Measurements from ENCODE around the gene COL27A1. TPM values are rescaled to one million over a fixed set of nuclear protein-coding genes. Genes with fewer than 3 reads are reported as not detected.
"Not testable (repeated sequence)": the region's sequence is repeated elsewhere in the genome, so short reads cannot be mapped to it uniquely, and the experiment has no call there.

Gene COL27A1
- total RNA-seq, 5 donors from 2014 or later (not counting 1 experiment from before 2014, with no cell fraction given): 0.53 to 1.7 (median 0.95) TPM

- ATAC-seq (replicated peaks in 1 of 4); POLR2A ChIA-PET; H3K4me3 Mint-ChIP-seq; H3K27ac Mint-ChIP-seq; H3K4me1 Mint-ChIP-seq; H3K36me3 ChIP-seq (ENCODE audit: control insufficient read depth in 2 of 2, extremely low read depth in 1 of 2, insufficient read depth in 1 of 2, low read length in 1 of 2); H3K27ac ChIP-seq (ENCODE audit: low read length); DNase-seq; H3K4me1 ChIP-seq (ENCODE audit: control insufficient read depth in 1 of 2, extremely low read depth in 1 of 2, insufficient read depth in 2 of 2, low read length in 2 of 2); H3K9me3 Mint-ChIP-seq; H3K36me3 Mint-ChIP-seq; H3K4me3 ChIP-seq (ENCODE audit: control insufficient read depth in 1 of 2, extremely low read depth in 1 of 2, low read length in 1 of 2); H3K9me3 ChIP-seq: not testable (repeated sequence)
- no CpG with 5 or more reads among the region's 7 CpGs for WGBS (ENCODE audit: insufficient coverage)
- peaks cover 0 to 29% of the 10 kb centered on the region in 2 experiments for H3K27me3 ChIP-seq (replicated peaks in 1 of 2; ENCODE audit: control insufficient read depth in 2 of 2, extremely low read depth in 1 of 2, insufficient read depth in 2 of 2, low read length in 1 of 2)
- H3K27me3 Mint-ChIP-seq: peaks cover 11% of the 10 kb centered on the region in 2 donors
- CTCF ChIA-PET: interaction anchor here in 1 of 2 donors (0.6 kb wide), 1 partner anchor 1024 kb away, joined by 3 read pairs; no protein-coding TSS in a partner anchor
Measured at GRCh38 chr9:114320710-114321109, 165.4 kb downstream of the COL27A1 start.

GRCh38 chr9:114321759-114322158 lies 166.4 kb downstream of the COL27A1 start:
- POLR2A ChIA-PET: no interaction called here
- no peak overlapping the region for H3K4me3 ChIP-seq (ENCODE audit: control insufficient read depth in 1 of 2, extremely low read depth in 1 of 2, low read length in 1 of 2)
- 60% methylated on average over 3 of the region's 8 CpGs for WGBS (ENCODE audit: insufficient coverage)
- Mint-ChIP-seq H3K27me3 (peaks cover 5 to 11% of the 10 kb centered on the region in 2 donors), H3K36me3 (no peaks in the 10 kb centered on the region), H3K9me3 (no peaks in the 10 kb centered on the region), H3K4me3 (no peak overlapping the region), H3K27ac (no peak overlapping the region), H3K4me1 (no peaks in the 10 kb centered on the region)
- H3K27ac ChIP-seq (ENCODE audit: low read length): no peak overlapping the region
- no peaks in the 10 kb centered on the region for H3K4me1 ChIP-seq (ENCODE audit: control insufficient read depth in 1 of 2, extremely low read depth in 1 of 2, insufficient read depth in 2 of 2, low read length in 2 of 2)
- no peaks in the 10 kb centered on the region for H3K36me3 ChIP-seq (ENCODE audit: control insufficient read depth in 2 of 2, extremely low read depth in 1 of 2, insufficient read depth in 1 of 2, low read length in 1 of 2)
- DNase-seq (no peak), ATAC-seq (replicated peaks in 1 of 4) (no peak)
- peaks cover 0 to 28% of the 10 kb centered on the region in 2 experiments for H3K27me3 ChIP-seq (replicated peaks in 1 of 2; ENCODE audit: control insufficient read depth in 2 of 2, extremely low read depth in 1 of 2, insufficient read depth in 2 of 2, low read length in 1 of 2)
- no peaks in the 10 kb centered on the region for H3K9me3 ChIP-seq
- CTCF ChIA-PET: no interaction called here

- H3K4me1 Mint-ChIP-seq; H3K36me3 Mint-ChIP-seq; H3K4me3 Mint-ChIP-seq; H3K27ac ChIP-seq (ENCODE audit: low read length); H3K27ac Mint-ChIP-seq; H3K4me3 ChIP-seq (ENCODE audit: control insufficient read depth in 1 of 2, extremely low read depth in 1 of 2, low read length in 1 of 2); CTCF ChIA-PET; H3K36me3 ChIP-seq (ENCODE audit: control insufficient read depth in 2 of 2, extremely low read depth in 1 of 2, insufficient read depth in 1 of 2, low read length in 1 of 2); H3K4me1 ChIP-seq (ENCODE audit: control insufficient read depth in 1 of 2, extremely low read depth in 1 of 2, insufficient read depth in 2 of 2, low read length in 2 of 2); DNase-seq; H3K9me3 Mint-ChIP-seq; ATAC-seq (replicated peaks in 1 of 4); H3K9me3 ChIP-seq: not testable (repeated sequence)
- WGBS (ENCODE audit: insufficient coverage): no CpG with 5 or more reads among the region's 12 CpGs
- POLR2A ChIA-PET: interaction anchor here in 1 of 2 donors (0.7 kb wide), 1 partner anchor 1572 kb away, joined by 4 read pairs; no protein-coding TSS in a partner anchor
- H3K27me3 Mint-ChIP-seq: peaks cover 5 to 11% of the 10 kb centered on the region in 2 donors
- H3K27me3 ChIP-seq (replicated peaks in 1 of 2; ENCODE audit: control insufficient read depth in 2 of 2, extremely low read depth in 1 of 2, insufficient read depth in 2 of 2, low read length in 1 of 2): peaks cover 0 to 25% of the 10 kb centered on the region in 2 experiments
Measured at GRCh38 chr9:114322160-114322818, 167.0 kb downstream of the COL27A1 start.

GRCh38 chr9:114322831-114323531 lies 167.6 kb downstream of the COL27A1 start, which contains the start of gene ORM1:
ORM1 (plus strand) TSS chr9:114323098; CDS start chr9:114323134, 36 bp downstream.
- H3K9me3 ChIP-seq; H3K4me3 ChIP-seq (ENCODE audit: control insufficient read depth in 1 of 2, extremely low read depth in 1 of 2, low read length in 1 of 2); H3K27ac Mint-ChIP-seq; H3K4me1 ChIP-seq (ENCODE audit: control insufficient read depth in 1 of 2, extremely low read depth in 1 of 2, insufficient read depth in 2 of 2, low read length in 2 of 2); H3K27ac ChIP-seq (ENCODE audit: low read length); H3K4me1 Mint-ChIP-seq; CTCF ChIA-PET; H3K36me3 Mint-ChIP-seq; H3K36me3 ChIP-seq (ENCODE audit: control insufficient read depth in 2 of 2, extremely low read depth in 1 of 2, insufficient read depth in 1 of 2, low read length in 1 of 2); H3K4me3 Mint-ChIP-seq; H3K9me3 Mint-ChIP-seq; POLR2A ChIA-PET; DNase-seq; ATAC-seq (replicated peaks in 1 of 4): not testable (repeated sequence)
- peaks cover 0 to 28% of the 10 kb centered on the region in 2 experiments for H3K27me3 ChIP-seq (replicated peaks in 1 of 2; ENCODE audit: control insufficient read depth in 2 of 2, extremely low read depth in 1 of 2, insufficient read depth in 2 of 2, low read length in 1 of 2)
- WGBS (ENCODE audit: insufficient coverage): no CpG with 5 or more reads among the region's 15 CpGs
- H3K27me3 Mint-ChIP-seq: peaks cover 5 to 11% of the 10 kb centered on the region in 2 donors

GRCh38 chr9:114323849-114324248 lies 168.5 kb downstream of the COL27A1 start:
- POLR2A ChIA-PET; H3K27ac ChIP-seq (ENCODE audit: low read length); H3K9me3 ChIP-seq; H3K4me3 ChIP-seq (ENCODE audit: control insufficient read depth in 1 of 2, extremely low read depth in 1 of 2, low read length in 1 of 2); DNase-seq; H3K27ac Mint-ChIP-seq; H3K4me1 ChIP-seq (ENCODE audit: control insufficient read depth in 1 of 2, extremely low read depth in 1 of 2, insufficient read depth in 2 of 2, low read length in 2 of 2); CTCF ChIA-PET; H3K4me3 Mint-ChIP-seq; H3K9me3 Mint-ChIP-seq; ATAC-seq (replicated peaks in 1 of 4); H3K4me1 Mint-ChIP-seq; H3K36me3 Mint-ChIP-seq; H3K36me3 ChIP-seq (ENCODE audit: control insufficient read depth in 2 of 2, extremely low read depth in 1 of 2, insufficient read depth in 1 of 2, low read length in 1 of 2): not testable (repeated sequence)
- H3K27me3 ChIP-seq (replicated peaks in 1 of 2; ENCODE audit: control insufficient read depth in 2 of 2, extremely low read depth in 1 of 2, insufficient read depth in 2 of 2, low read length in 1 of 2): peaks cover 0 to 28% of the 10 kb centered on the region in 2 experiments
- peaks cover 5 to 11% of the 10 kb centered on the region in 2 donors for H3K27me3 Mint-ChIP-seq
- 67% methylated on average over 2 of the region's 6 CpGs for WGBS (ENCODE audit: insufficient coverage)

GRCh38 chr9:114324492-114324891 lies 169.2 kb downstream of the COL27A1 start:
- Histone ChIP-seq H3K4me1 (ENCODE audit: control insufficient read depth in 1 of 2, extremely low read depth in 1 of 2, insufficient read depth in 2 of 2, low read length in 2 of 2) (no peaks in the 10 kb centered on the region), H3K27ac (ENCODE audit: low read length) (no peak overlapping the region), H3K27me3 (replicated peaks in 1 of 2; ENCODE audit: control insufficient read depth in 2 of 2, extremely low read depth in 1 of 2, insufficient read depth in 2 of 2, low read length in 1 of 2) (peaks cover 0 to 25% of the 10 kb centered on the region in 2 experiments), H3K9me3 (no peaks in the 10 kb centered on the region), H3K4me3 (ENCODE audit: control insufficient read depth in 1 of 2, extremely low read depth in 1 of 2, low read length in 1 of 2) (no peak overlapping the region), H3K36me3 (ENCODE audit: control insufficient read depth in 2 of 2, extremely low read depth in 1 of 2, insufficient read depth in 1 of 2, low read length in 1 of 2) (no peaks in the 10 kb centered on the region)
- ATAC-seq (replicated peaks in 1 of 4) (no peak), DNase-seq (no peak)
- Mint-ChIP-seq H3K27ac (no peak overlapping the region), H3K4me3 (no peak overlapping the region), H3K36me3 (no peaks in the 10 kb centered on the region), H3K27me3 (peaks cover 0 to 7% of the 10 kb centered on the region in 2 donors), H3K9me3 (no peaks in the 10 kb centered on the region), H3K4me1 (no peaks in the 10 kb centered on the region)
- CTCF ChIA-PET: no interaction called here
- POLR2A ChIA-PET: no interaction called here
- WGBS (ENCODE audit: insufficient coverage): 80% methylated on average over 5 of the region's 8 CpGs

Measured in T-cell (primary cell).